AG04449 (cell line): ENCODE measurements around the gene MAP2.

Source experiments
- CTCF ChIA-PET: fragments of 350-600 bp; formaldehyde crosslinking; extraction: SDS; loops from one replicate; lab custom pipeline; 2021; ENCODE audit warnings: antibody characterized with exemption; lab: Yijun Ruan, JAX
- POLR2A ChIA-PET: fragments of 400-600, 350-600 bp; formaldehyde crosslinking; extraction: SDS; loops from one replicate; lab custom pipeline; 2020; ENCODE audit warnings: antibody characterized with exemption, inconsistent platforms; lab: Yijun Ruan, JAX
- DNase-seq: peaks from one replicate; pipeline ENCODE4 v3.0.0-alpha.2; 2010; ENCODE audit warnings: low read depth, low spot score
- H3K4me3 ChIP-seq: 2 replicates; pipeline ENCODE4 v1.5.1; 2011; ENCODE audit warnings: low read depth, mild to moderate bottlenecking, control low read depth, low read length
- TF ChIP-seq, protein P1 (sequence below): IDR thresholded peaks from one replicate; pipeline ENCODE4 v1.5.1; 2011; ENCODE audit warnings: mild to moderate bottlenecking, moderate library complexity, low read length, control low read depth, inconsistent platforms; ENCODE audit not compliant: insufficient read depth; ENCODE audit errors: missing control alignments

The MAP2 gene

DNA sequence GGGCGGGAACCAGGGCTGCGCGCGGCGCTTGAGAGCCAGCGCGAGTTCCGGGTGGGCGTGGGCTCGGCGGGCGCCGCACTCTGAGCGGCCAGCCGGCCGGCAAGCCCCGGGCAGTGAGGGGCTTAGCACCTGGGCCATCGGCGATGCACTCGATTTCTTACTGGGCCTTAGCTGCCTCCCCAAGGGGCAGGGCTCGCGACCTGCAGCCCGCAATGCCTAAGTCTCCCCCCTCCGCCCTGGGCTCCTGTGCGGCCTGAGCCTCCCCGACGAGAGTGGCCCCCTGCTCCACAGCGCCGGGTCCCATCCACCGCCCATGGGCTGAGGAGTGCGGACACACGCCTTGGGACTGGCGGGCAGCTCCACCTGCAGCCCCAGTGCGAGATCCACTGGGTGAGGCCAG is 36.5 kb upstream of the MAP2 start:
- H3K4me3 ChIP-seq, result no peak overlapping the region
- ChIA-PET POLR2A (no interaction called here), CTCF (no interaction called here)
- TF ChIP-seq, protein P1, sequence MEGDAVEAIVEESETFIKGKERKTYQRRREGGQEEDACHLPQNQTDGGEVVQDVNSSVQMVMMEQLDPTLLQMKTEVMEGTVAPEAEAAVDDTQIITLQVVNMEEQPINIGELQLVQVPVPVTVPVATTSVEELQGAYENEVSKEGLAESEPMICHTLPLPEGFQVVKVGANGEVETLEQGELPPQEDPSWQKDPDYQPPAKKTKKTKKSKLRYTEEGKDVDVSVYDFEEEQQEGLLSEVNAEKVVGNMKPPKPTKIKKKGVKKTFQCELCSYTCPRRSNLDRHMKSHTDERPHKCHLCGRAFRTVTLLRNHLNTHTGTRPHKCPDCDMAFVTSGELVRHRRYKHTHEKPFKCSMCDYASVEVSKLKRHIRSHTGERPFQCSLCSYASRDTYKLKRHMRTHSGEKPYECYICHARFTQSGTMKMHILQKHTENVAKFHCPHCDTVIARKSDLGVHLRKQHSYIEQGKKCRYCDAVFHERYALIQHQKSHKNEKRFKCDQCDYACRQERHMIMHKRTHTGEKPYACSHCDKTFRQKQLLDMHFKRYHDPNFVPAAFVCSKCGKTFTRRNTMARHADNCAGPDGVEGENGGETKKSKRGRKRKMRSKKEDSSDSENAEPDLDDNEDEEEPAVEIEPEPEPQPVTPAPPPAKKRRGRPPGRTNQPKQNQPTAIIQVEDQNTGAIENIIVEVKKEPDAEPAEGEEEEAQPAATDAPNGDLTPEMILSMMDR, result no peak
- DNase-seq, result no peak

DNA sequence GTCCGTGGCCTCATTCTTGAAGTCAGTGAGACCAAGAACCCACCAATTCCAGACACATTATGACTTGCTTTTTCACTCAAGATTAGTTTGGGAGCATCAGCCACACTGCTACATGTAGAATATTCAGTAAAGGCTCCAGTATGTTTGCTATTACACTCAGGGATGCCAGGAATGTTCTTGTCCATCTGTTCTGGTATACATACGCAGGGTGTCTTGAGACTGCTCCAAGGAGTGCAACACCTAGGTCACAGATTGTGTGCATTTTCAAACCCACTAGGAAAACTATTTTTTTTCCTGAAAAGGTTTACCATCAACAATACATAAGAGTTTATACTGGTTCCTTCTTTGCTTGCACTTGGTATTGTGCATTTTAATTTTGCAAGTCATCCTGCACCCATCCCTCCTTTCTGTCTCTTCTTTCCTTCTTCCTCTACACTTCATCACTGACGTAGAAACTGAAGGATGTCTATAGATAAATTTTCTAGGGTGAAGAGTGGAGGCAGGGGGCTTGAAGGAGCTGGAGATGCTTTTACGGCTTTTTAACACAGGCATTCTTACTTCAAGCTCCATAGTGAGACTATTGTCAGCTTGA is 35.3 kb upstream of the MAP2 start:
- CTCF ChIA-PET, result interaction anchor here (1.9 to 2.2 kb wide), 3 partner anchors 20 to 54 kb away, joined by 4 to 7 read pairs (median 5); no protein-coding TSS in a partner anchor
- H3K4me3 ChIP-seq, result no peak overlapping the region
- POLR2A ChIA-PET, result no interaction called here
- TF ChIP-seq, protein P1, result no peak
- peak; percentile 12 for DNase-seq

DNA sequence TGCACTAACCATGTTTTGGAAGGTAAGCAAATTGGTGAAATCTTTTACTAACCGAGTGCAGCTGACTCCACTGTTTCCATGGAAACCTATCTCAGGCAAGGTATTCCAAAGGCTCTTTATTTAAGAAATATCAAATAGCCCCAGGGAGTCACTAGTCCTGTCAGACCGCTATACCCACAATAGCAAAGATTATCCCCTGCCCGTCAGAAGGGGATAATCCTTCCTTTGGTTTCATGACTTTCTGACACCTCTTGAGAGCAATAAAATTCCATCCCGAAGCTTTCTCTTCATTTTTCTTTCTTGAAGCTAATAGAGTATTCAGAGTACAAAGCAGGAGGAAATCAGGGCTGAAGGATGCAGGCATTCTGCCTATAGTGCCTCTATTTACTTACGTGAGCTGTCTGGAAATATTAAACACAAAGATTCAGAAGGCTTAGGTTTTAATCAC is 34.7 kb upstream of the MAP2 start:
- no peak for DNase-seq
- H3K4me3 ChIP-seq, result no peak overlapping the region

DNA sequence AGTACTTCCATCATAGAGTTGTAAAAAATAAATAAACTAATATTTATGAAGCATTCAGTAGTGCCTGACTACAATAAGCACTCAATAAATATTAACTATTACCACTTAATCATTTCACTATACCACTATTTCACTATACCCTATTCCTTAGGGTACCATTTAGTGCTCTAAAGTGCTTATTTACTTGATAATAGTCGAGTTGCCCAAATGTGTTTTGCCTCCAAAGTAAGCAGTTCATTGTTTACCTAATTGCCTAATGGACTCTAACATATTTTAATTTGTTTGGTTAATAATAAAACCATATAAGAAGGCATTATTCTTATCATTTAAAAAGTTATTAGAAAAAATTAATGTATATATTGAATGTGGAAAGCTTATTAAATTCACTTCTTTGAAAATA is 33.0 kb upstream of the MAP2 start:
- CTCF ChIA-PET, result interaction anchor here (2.1 kb wide), 1 partner anchor 22 kb away, joined by 4 read pairs; no protein-coding TSS in a partner anchor

More for the DNA sequence above, 34.7 kb upstream of the MAP2 start:
- ChIA-PET POLR2A (no interaction called here), CTCF (interaction anchor here (1.9 to 2.2 kb wide), 3 partner anchors 20 to 55 kb away, joined by 4 to 7 read pairs (median 5); no protein-coding TSS in a partner anchor)
- TF ChIP-seq, protein P1, result no peak

DNA sequence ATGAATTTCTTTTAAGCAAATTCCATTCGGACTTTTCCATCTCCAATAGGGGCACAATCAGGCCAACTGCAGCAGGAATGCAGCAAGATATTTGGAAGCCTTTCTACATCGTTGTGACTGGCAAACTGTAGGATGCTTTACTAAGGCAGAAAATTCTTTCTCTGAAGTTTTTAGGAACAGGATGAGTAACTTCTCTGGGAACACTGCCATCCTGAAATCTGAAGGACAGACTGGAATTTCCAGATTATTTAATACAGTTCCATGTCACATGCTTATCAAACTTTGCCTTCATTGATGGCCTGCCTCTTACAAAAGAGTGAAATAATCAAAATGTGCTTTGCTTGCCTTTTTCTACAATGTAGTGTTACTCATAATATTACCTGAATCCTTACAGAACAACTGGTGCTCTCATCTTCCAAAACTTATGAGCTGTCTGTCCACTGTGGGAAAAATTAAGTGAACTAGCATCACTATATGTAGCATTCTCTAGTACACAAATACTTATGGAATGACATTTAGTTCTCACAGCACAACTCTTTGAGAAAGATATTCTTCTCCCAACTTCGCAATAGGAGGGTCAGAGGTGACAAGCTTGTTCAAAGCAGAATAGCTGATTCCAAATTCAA is 32.0 kb upstream of the MAP2 start:
- peak; percentile 12 for DNase-seq
- TF ChIP-seq, protein P1, result no peak
- ChIA-PET CTCF (interaction anchor here (1.0 kb wide), 1 partner anchor 32 kb away, joined by 7 read pairs; the partner anchor contains the start of gene MAP2), POLR2A (no interaction called here)
- no peak overlapping the region for H3K4me3 ChIP-seq

More for the DNA sequence above, 33.0 kb upstream of the MAP2 start:
- TF ChIP-seq, protein P1, result no peak
- POLR2A ChIA-PET, result no interaction called here
- no peak overlapping the region for H3K4me3 ChIP-seq
- DNase-seq, result no peak

DNA sequence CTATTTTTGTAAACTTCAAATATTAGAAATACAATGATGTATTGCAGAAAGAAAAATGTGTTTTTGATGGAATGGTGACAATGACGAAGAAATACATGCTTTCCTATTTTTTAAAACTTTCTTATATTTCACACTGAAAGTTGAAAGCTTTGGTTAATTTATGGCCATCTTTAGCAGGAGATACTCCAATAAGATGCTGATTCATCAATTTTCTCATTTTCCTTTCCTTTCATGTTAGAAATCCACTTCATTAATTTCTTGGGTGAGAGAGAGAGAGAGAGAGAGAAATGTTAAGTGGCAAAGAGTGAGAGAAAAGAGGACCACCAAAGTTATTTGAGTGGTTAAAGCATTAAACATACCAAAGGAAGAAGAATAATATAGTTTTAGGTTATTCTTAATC is 28.6 kb upstream of the MAP2 start:
- ChIA-PET POLR2A (no interaction called here), CTCF (no interaction called here)
- no peak for DNase-seq
- no peak overlapping the region for H3K4me3 ChIP-seq
- TF ChIP-seq, protein P1, result no peak
